A673 (cell line): Measurements from ENCODE around the gene ADCY3. TPM values are rescaled to one million over a fixed set of nuclear protein-coding genes. Genes with fewer than 3 reads are reported as not detected.
A peak's percentile ranks its signal among the peaks of the same experiment; 100 is the strongest.

Source experiments
- BruUV-seq: library from RNA; stranded (reverse); fragments of 400-500 nt; replicated peaks from 2 replicates; lab custom pipeline; 2021; lab: Mats Ljungman, UMichigan
- CTCF ChIA-PET: fragments of 300-600 bp; sonication (Branson Sonifier 250); formaldehyde crosslinking; loops from one replicate; lab custom pipeline; 2022; ENCODE audit warnings: antibody characterized with exemption; lab: Charles Lee
- POLR2A ChIA-PET: fragments of 300-600 bp; sonication (Branson Sonifier 250); formaldehyde crosslinking; loops from one replicate; lab custom pipeline; 2022; ENCODE audit warnings: antibody characterized with exemption; ENCODE audit not compliant: low non-redundant PET; lab: Charles Lee
- DNase-seq: peaks from one replicate; pipeline ENCODE4 v3.0.0-alpha.2; 2015; ENCODE audit warnings: low spot score
- H3K27ac ChIP-seq: fragments of 200-600 bp; sonication (generic); 2 replicates; pipeline ENCODE4 v1.5.1; 2016; ENCODE audit warnings: mixed run types, low read depth, mild to moderate bottlenecking, mixed read lengths, antibody characterized with exemption, low read length; ENCODE audit not compliant: poor library complexity, severe bottlenecking
- H3K27me3 ChIP-seq: fragments of 200-600 bp; sonication (generic); replicated peaks from 2 replicates; pipeline ENCODE4 v1.6.1; 2017; ENCODE audit warnings: mixed run types, low read depth, mild to moderate bottlenecking, mixed read lengths, antibody characterized with exemption, low read length; ENCODE audit not compliant: insufficient read depth, poor library complexity
- H3K36me3 ChIP-seq: fragments of 200-600 bp; sonication (generic); 2 replicates; pipeline ENCODE4 v1.6.1; 2016; ENCODE audit warnings: mixed run types, mild to moderate bottlenecking, mixed read lengths, antibody characterized with exemption, low read length; ENCODE audit not compliant: insufficient read depth, poor library complexity, severe bottlenecking
- H3K4me1 ChIP-seq: fragments of 200-600 bp; sonication (generic); 2 replicates; pipeline ENCODE4 v1.6.1; 2017; ENCODE audit warnings: mixed run types, mild to moderate bottlenecking, mixed read lengths, antibody characterized with exemption, low read length; ENCODE audit not compliant: insufficient read depth, poor library complexity, severe bottlenecking
- H3K4me3 ChIP-seq: fragments of 200-600 bp; sonication (generic); 2 replicates; pipeline ENCODE4 v1.5.1; 2016; ENCODE audit warnings: low read depth, mixed run types, mild to moderate bottlenecking, mixed read lengths, low read length; ENCODE audit not compliant: poor library complexity, severe bottlenecking
- H3K9me3 ChIP-seq: fragments of 200-600 bp; sonication (generic); 2 replicates; pipeline ENCODE4 v1.6.1; 2016; ENCODE audit warnings: mixed run types, low read depth, mild to moderate bottlenecking, mixed read lengths, antibody characterized with exemption, low read length; ENCODE audit not compliant: poor library complexity, severe bottlenecking
- CTCF ChIP-seq: fragments of 300-800, 200-600 bp; sonication (generic); conservative IDR thresholded peaks from 2 replicates; pipeline ENCODE4 v1.5.1; 2017; ENCODE audit warnings: low read depth, mild to moderate bottlenecking, antibody characterized with exemption, low read length, moderate library complexity, mixed read lengths
- EZH2 ChIP-seq: fragments of 200-600 bp; sonication (generic); IDR thresholded peaks from 2 replicates; pipeline ENCODE4 v1.6.1; 2017; ENCODE audit warnings: borderline replicate concordance, low read depth, mild to moderate bottlenecking, mixed read lengths, antibody characterized with exemption, low read length; ENCODE audit not compliant: poor library complexity, severe bottlenecking
- intact Hi-C: fragments of 100-400 bp; cut with micrococcal nuclease; formaldehyde crosslinking; loops from one replicate; pipeline ENCODE4 v1.10.0; 2022; ENCODE audit not compliant: unreplicated experiment
- total RNA-seq: library from RNA; stranded (reverse); gene quantifications from 2 replicates; pipeline ENCODE4 v1.2.3, GENCODE V29; 2021

Gene ADCY3
- total RNA-seq, 1 experiment from 2014 or later, result 42.2 TPM

- no peaks in the 10 kb centered on the region for H3K9me3 ChIP-seq
- H3K4me1 ChIP-seq, result peaks cover 9% of the 10 kb centered on the region
- H3K27ac ChIP-seq, result no peak overlapping the region
- H3K4me3 ChIP-seq, result peak overlapping the region; percentile 56
- ChIA-PET POLR2A (no interaction called here), CTCF (no interaction called here)
- no peaks in the 10 kb centered on the region for H3K36me3 ChIP-seq
- H3K27me3 ChIP-seq, result no peaks in the 10 kb centered on the region
- intact Hi-C loops, result no loop called here
- BruUV-seq, result TSS peak; percentile 25
- TF ChIP-seq CTCF, result no peak
- no peak for TF ChIP-seq EZH2
- DNase-seq, result no peak
Measured at GRCh38 chr2:24919037-24919505, 966 bp downstream of the ADCY3 start.

- Histone ChIP-seq H3K36me3 (no peaks in the 10 kb centered on the region), H3K4me3 (peak overlapping the region; percentile 56), H3K9me3 (no peaks in the 10 kb centered on the region), H3K27ac (no peak overlapping the region), H3K4me1 (peaks cover 9% of the 10 kb centered on the region), H3K27me3 (no peaks in the 10 kb centered on the region)
- POLR2A ChIA-PET, result no interaction called here
- DNase-seq, result no peak
- CTCF ChIA-PET, result interaction anchor here (0.5 kb wide), 1 partner anchor 510 kb away, joined by 3 read pairs; no protein-coding TSS in a partner anchor
- intact Hi-C loops, result no loop called here
- no peak for TF ChIP-seq EZH2
- no peak for TF ChIP-seq CTCF
- BruUV-seq, result no TSS peak
Measured at GRCh38 chr2:24918326-24919036, 1.6 kb downstream of the ADCY3 start.

- Histone ChIP-seq H3K9me3 (no peaks in the 10 kb centered on the region), H3K4me3 (no peak overlapping the region), H3K4me1 (peaks cover 9% of the 10 kb centered on the region), H3K36me3 (no peaks in the 10 kb centered on the region), H3K27ac (no peak overlapping the region), H3K27me3 (no peaks in the 10 kb centered on the region)
- no peak for TF ChIP-seq CTCF
- no peak for TF ChIP-seq EZH2
- no TSS peak for BruUV-seq
- ChIA-PET CTCF (interaction anchor here (0.5 kb wide), 1 partner anchor 509 kb away, joined by 3 read pairs; no protein-coding TSS in a partner anchor), POLR2A (no interaction called here)
- no peak for DNase-seq
- intact Hi-C loops, result no loop called here
Measured at GRCh38 chr2:24917731-24918325, 2.2 kb downstream of the ADCY3 start.
